Fibroblast of villous mesenchyme (primary cell): ENCODE data around the gene PUDP. TPM values are rescaled to one million over a fixed set of nuclear protein-coding genes. Genes with fewer than 3 reads are reported as not detected.

ENCODE experiments used
- DNase-seq: peaks from one replicate; pipeline ENCODE4 v3.0.0-alpha.2; 2010; ENCODE audit warnings: low read depth
- H3K4me3 ChIP-seq: 2 replicates; pipeline ENCODE4 v1.5.1; 2011; ENCODE audit warnings: low read depth, mild to moderate bottlenecking, low read length
- CTCF ChIP-seq: IDR thresholded peaks from 2 replicates; pipeline ENCODE4 v1.5.1; 2012; ENCODE audit warnings: low read depth, mild to moderate bottlenecking, low read length; ENCODE audit not compliant: insufficient read depth
- total RNA-seq: library from RNA; depleted of rRNA; stranded (reverse); fragments of >200 nt; gene quantifications from 2 replicates; pipeline ENCODE4 v1.2.3, GENCODE V29; 2012

Gene PUDP
- 11.0 and 15.1 TPM in 2 replicates for total RNA-seq

DNA sequence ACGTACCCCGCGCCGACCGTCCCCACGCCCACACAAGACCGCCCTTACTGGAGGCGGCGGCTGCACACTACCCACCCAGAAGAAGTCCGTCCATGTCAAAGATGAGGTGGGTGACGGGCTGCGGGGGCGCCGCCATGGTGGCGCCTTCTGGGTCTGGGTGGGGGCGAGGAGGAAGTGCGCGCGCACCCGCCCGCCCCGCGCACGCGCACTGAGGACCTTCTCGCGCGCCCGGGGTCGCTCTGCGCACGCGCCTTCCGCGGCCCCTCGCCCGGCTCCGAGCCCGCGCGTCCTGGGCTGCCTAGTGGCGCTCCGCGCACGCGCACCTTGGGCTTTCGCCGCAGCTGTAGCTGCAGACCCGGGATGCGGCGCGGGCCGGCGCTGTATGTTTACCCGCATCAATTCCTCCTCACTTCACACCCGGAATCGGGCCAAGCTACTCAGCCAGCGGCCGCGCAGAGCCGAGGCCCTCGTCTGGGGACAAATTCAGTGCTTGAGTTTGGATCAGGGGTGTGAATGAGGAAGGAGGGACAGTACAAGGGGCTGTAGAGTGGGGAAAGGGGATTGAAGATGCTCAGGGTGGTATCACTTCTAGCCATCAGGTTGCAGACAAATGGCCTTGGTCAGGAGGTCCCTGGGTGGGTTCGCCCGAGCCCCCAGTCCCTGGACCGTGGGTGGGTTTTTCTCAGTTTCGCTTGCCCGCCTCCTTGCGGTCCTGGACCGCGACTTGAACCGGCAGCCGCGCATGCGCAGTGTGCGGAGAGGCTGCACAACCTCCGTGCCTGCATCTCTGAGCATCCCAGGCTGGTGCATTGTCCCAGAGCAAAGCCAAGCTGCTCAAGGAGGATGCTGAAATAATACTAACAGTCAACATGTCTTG lies at the start of gene PUDP:
PUDP (minus strand) TSS at position 176 of the 877 bp plus-strand sequence; CDS start at position 136, 40 bp downstream.
- TF ChIP-seq CTCF: no peak
- H3K4me3 ChIP-seq: peak within 1 kb of the TSS; percentile 95
- peak; percentile 79 for DNase-seq

GRCh38 chrX:7194606-7195005 lies 46.7 kb upstream of the PUDP start:
- TF ChIP-seq CTCF: no peak
- H3K4me3 ChIP-seq: no peak overlapping the region
- DNase-seq: no peak

DNA sequence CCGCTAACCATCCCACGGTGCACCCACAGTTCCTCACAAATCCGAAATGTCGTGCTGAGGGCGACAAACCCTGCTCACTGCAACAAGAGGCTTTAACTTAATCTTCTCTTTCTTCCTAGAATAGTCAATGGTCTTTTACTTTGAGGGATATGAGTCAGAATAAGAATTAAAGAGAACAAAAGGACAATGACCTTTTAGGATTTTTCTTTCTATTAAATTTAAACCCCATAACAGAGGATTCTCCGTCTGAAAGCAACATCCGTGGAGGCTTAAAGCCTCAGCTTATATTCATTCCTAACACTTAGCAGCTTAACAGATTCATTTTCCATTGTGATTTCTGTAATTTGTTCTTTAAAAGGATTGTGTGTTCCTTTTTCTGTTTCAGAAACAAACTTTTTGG lies 44.9 kb upstream of the PUDP start:
- no peak for TF ChIP-seq CTCF
- H3K4me3 ChIP-seq: no peak overlapping the region
- DNase-seq: no peak

- H3K4me3 ChIP-seq: no peak overlapping the region
- TF ChIP-seq CTCF: peak; percentile 42
- DNase-seq: peak; percentile 3
Observed at GRCh38 chrX:7191681-7192110, 43.7 kb upstream of the PUDP start.

DNA sequence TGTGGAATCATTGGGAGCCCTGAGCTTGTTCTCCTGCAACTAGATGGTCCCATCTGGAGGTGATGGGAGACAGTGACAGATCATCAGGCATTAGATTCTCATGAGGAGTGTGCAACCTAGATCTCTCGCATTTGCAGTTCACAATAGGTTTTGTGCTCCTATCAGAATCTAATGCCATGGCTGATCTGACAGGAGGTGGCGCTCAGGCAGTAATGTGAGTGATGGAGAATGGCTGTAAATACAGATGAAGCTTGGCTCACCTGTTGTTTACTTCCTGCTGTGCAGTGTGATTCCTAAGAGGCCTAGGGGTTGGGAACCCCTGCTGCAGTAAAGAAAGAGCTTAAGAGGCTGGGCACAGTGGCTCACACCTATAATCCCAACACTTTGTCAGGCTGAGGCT lies 42.2 kb upstream of the PUDP start:
- TF ChIP-seq CTCF: no peak
- H3K4me3 ChIP-seq: no peak overlapping the region
- no peak for DNase-seq

- H3K4me3 ChIP-seq: no peak overlapping the region
- no peak for DNase-seq
- TF ChIP-seq CTCF: no peak
Observed at GRCh38 chrX:7188672-7189071, 40.7 kb upstream of the PUDP start.

DNA sequence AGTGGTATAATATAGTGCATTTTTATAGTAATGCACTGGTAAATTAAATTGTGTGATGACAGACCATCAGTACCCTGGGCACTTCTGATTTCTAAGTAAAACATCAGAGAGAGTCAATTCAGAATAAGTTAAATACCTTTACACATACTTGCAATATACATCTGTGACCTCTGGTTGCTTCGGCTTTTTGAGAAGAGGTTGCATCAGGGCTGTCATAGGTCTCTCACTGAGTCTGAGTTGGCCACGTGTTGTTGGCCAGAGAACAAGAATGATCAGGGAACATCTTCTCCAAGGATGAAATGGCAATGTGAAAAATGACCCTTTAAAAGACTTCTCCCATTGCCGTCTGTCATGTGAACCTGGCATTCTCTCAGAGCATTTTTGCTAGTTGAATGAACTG lies 36.9 kb upstream of the PUDP start:
- no peak overlapping the region for H3K4me3 ChIP-seq
- no peak for DNase-seq
- no peak for TF ChIP-seq CTCF
